Brain microvascular endothelial cell (primary cell): ENCODE measurements around the gene KNTC1.
"Not testable (repeated sequence)": the region's sequence is repeated elsewhere in the genome, so short reads cannot be mapped to it uniquely, and the experiment has no call there.

ENCODE experiments used
- DNase-seq: peaks from one replicate; pipeline ENCODE4 v3.0.0-alpha.2; 2020
- H3K27ac ChIP-seq: fragments of 250-450 bp; sonication (Bioruptor Pico); 2 replicates; pipeline ENCODE4 v1.5.1; 2020; ENCODE audit warnings: mild to moderate bottlenecking, moderate library complexity
- H3K27me3 ChIP-seq: fragments of 250-450 bp; sonication (Bioruptor Pico); replicated peaks from 2 replicates; pipeline ENCODE4 v1.5.1; 2020; ENCODE audit warnings: mild to moderate bottlenecking
- H3K36me3 ChIP-seq: fragments of 250-450 bp; sonication (Bioruptor Pico); replicated peaks from 2 replicates; pipeline ENCODE4 v1.5.1; 2020; ENCODE audit warnings: mild to moderate bottlenecking
- H3K4me3 ChIP-seq: 2 replicates; pipeline ENCODE4 v1.5.1; 2011; ENCODE audit warnings: low read depth, mild to moderate bottlenecking, control low read depth, low read length, moderate library complexity
- CTCF ChIP-seq: IDR thresholded peaks from 2 replicates; pipeline ENCODE4 v1.5.1; 2011; ENCODE audit warnings: low read depth, mild to moderate bottlenecking, moderate library complexity, low read length, control low read depth, inconsistent platforms; ENCODE audit errors: missing control alignments
- in situ Hi-C: cut with HindIII; loops from 2 replicates; pipeline ENCODE4 v1.10.0; 2017; ENCODE audit warnings: low sequenced_read_pairs, low pct_ligation_motif_present

KNTC1 gene

DNA sequence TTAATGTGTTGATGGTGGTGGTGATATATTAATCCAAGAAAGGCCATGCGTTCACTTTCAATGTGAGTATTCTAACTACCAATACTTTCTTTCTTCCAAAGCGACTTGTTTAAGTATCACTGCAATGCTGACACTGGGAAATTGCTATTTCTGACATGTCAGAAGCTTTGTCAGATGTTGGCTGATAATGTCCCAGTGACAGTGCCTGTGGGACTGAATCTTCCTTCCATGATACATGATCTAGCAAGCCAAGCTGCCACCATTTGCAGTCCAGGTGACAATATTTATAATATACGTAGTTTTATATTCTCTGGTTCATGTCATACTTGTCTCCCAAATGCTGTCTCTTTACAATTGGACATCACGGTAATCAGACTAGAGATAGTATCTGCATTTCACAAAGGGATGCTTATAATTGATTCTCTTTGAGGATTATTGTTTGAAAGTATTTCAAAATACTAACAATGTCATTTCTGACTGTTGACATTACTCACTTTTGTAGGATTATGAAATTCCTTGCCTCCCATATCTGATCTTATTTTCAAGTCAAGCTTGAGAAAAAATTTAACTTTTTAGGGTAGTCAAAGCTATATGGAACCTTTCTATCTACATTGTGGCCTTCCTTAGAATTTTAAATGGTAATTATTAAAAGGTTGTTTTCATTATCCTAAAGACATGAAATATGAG lies 57.3 kb downstream of the KNTC1 start:
- Histone ChIP-seq H3K27me3 (no peaks in the 10 kb centered on the region), H3K36me3 (peaks cover 2% of the 10 kb centered on the region), H3K27ac (no peak overlapping the region), H3K4me3 (no peak overlapping the region)
- in situ Hi-C loops: no loop called here
- DNase-seq: no peak
- TF ChIP-seq CTCF: no peak

GRCh38 chr12:122590990-122591389 lies 63.9 kb downstream of the KNTC1 start:
- no peak for DNase-seq
- in situ Hi-C loops: no loop called here
- Histone ChIP-seq H3K27me3 (no peaks in the 10 kb centered on the region), H3K36me3 (peaks cover 2% of the 10 kb centered on the region), H3K4me3 (no peak overlapping the region), H3K27ac (no peak overlapping the region)
- TF ChIP-seq CTCF: no peak

DNA sequence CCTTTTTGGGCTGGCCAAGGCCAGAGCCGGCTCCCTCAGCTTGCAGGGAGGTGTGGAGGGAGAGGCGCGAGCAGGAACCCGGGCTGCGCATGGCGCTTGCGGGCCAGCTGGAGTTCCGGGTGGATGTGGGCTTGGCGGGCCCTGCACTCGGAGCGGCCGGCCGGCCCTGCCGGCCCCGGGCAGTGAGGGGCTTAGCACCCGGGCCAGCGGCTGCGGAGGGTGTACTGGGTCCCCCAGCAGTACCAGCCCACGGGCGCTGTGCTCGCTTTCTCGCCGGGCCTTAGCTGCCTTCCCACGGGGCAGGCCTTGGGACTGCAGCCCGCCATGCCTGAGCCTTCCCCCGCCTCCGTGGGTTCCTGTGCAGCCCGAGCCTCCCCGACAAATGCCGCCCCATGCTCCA lies 64.9 kb downstream of the KNTC1 start:
- H3K36me3 ChIP-seq, DNase-seq, H3K27ac ChIP-seq, in situ Hi-C loops, H3K27me3 ChIP-seq, H3K4me3 ChIP-seq: not testable (repeated sequence)

GRCh38 chr12:122592543-122592942 lies 65.5 kb downstream of the KNTC1 start:
- DNase-seq, in situ Hi-C loops, H3K27me3 ChIP-seq, H3K27ac ChIP-seq, H3K4me3 ChIP-seq, H3K36me3 ChIP-seq: not testable (repeated sequence)

DNA sequence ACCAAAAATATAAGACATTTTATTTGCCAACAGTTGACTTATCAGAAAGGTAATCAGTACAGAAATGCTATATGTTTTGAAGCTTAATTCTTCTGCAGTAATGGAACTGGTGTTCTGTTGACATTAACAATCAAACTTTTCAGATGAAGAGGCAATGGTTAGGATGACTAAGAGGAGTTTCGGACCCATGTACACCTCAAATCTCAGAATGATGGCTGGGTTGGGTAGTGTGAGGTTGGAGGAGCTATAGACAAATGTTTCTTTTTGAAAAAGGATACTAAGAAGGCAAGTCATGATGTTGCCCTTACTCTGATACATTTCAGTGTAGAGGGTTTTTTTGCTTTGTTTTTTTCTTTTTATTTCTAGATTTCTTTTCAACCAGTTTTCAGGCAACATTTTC lies 66.9 kb downstream of the KNTC1 start:
- Histone ChIP-seq H3K4me3 (no peak overlapping the region), H3K36me3 (no peaks in the 10 kb centered on the region), H3K27ac (no peak overlapping the region), H3K27me3 (no peaks in the 10 kb centered on the region)
- DNase-seq: no peak
- TF ChIP-seq CTCF: no peak
- in situ Hi-C loops: no loop called here

- Histone ChIP-seq H3K27me3 (no peaks in the 10 kb centered on the region), H3K4me3 (no peak overlapping the region), H3K27ac (no peak overlapping the region), H3K36me3 (no peaks in the 10 kb centered on the region)
- DNase-seq: no peak
- in situ Hi-C loops: no loop called here
- TF ChIP-seq CTCF: no peak
Measured at GRCh38 chr12:122596838-122597237, 69.8 kb downstream of the KNTC1 start.

DNA sequence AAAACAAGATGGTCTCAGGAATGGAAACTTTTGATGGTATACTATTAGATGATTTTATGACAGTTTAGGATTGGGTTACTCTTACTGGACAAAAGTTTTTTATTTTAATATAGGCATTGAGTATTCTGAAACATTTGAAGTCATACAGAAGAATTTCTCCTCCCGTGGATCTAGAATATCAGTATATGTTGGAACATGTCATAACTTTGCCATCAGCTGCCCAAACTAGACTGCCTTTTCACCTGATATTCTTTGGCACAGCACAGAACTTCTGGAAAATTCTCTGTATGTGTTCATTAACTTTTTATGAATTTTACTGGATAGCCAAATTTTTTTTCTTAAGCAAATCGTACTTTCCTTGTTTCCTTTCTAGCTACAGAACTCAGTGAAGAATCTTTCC lies 75.4 kb downstream of the KNTC1 start:
- H3K27me3 ChIP-seq: no peaks in the 10 kb centered on the region
- in situ Hi-C loops: no loop called here
- no peak for DNase-seq
- no peak for TF ChIP-seq CTCF
- H3K27ac ChIP-seq: no peak overlapping the region
- peaks cover 5% of the 10 kb centered on the region for H3K36me3 ChIP-seq
- no peak overlapping the region for H3K4me3 ChIP-seq
